ENCODE results near the gene CLDN9.
A peak's percentile ranks its signal among the peaks of the same experiment; 100 is the strongest.

CLDN9 gene

GRCh38 chr16:3059041-3059722, 46.5 kb downstream of the CLDN9 start (continued):
- TF ChIP-seq ZNF394 (tag by site-specific recombination; IDR thresholded peaks at IDR 0.05; ENCODE audit: borderline replicate concordance): no peak
- no peak for TF ChIP-seq ZNF202 (tag by site-specific recombination; IDR thresholded peaks at IDR 0.05; ENCODE audit: borderline replicate concordance)
- peak; percentile 73 for TF ChIP-seq ZBTB26 (tag by site-specific recombination; optimal IDR thresholded peaks at IDR 0.05)
- TF ChIP-seq ZBTB44 (tag by site-specific recombination; IDR thresholded peaks at IDR 0.05): peak; percentile 28; the same call in 1 of the 2 replicates
- TF ChIP-seq ZNF558 (tag by site-specific recombination; IDR thresholded peaks at IDR 0.05): no peak
- no peak for TF ChIP-seq ZNF791 (tag by site-specific recombination; IDR thresholded peaks at IDR 0.05)
- no peak for TF ChIP-seq SCRT1 (tag by site-specific recombination; IDR thresholded peaks at IDR 0.05; ENCODE audit: borderline replicate concordance)
- no peak; the same call in 1 of the 2 replicates for TF ChIP-seq ZNF449 (tag by site-specific recombination; IDR thresholded peaks at IDR 0.05)
- TF ChIP-seq ZNF23 (tag by site-specific recombination; IDR thresholded peaks at IDR 0.05; ENCODE audit: borderline replicate concordance): no peak
- TF ChIP-seq ZNF830 (tag by site-specific recombination; IDR thresholded peaks at IDR 0.05; ENCODE audit: low read depth): no peak
- TF ChIP-seq ZNF239 (tag by site-specific recombination; IDR thresholded peaks at IDR 0.05): no peak
- no peak for TF ChIP-seq ZNF610 (tag by site-specific recombination; IDR thresholded peaks at IDR 0.05; ENCODE audit: borderline replicate concordance)
- no peak for TF ChIP-seq ZNF426 (tag by site-specific recombination; IDR thresholded peaks at IDR 0.05)
- TF ChIP-seq ZNF701 (tag by site-specific recombination; IDR thresholded peaks at IDR 0.05): no peak
- TF ChIP-seq ELK4 (IDR thresholded peaks at IDR 0.05; ENCODE audit: borderline replicate concordance, low read depth, low read length): no peak
- no peak for TF ChIP-seq ZNF214 (tag by site-specific recombination; IDR thresholded peaks at IDR 0.05; ENCODE audit: borderline replicate concordance)
- no peak for TF ChIP-seq ZNF555 (tag by site-specific recombination; conservative IDR thresholded peaks at IDR 0.05)
- no peak for TF ChIP-seq GLI2 (tag by site-specific recombination; IDR thresholded peaks at IDR 0.05; ENCODE audit: borderline replicate concordance, low read depth)
- no peak for TF ChIP-seq ZNF560 (tag by site-specific recombination; IDR thresholded peaks at IDR 0.05; ENCODE audit: borderline replicate concordance)
- TF ChIP-seq RBAK (tag by site-specific recombination; IDR thresholded peaks at IDR 0.05): no peak
- peak; percentile 93 for TF ChIP-seq ZIC2 (tag by site-specific recombination; IDR thresholded peaks at IDR 0.05)
- TF ChIP-seq ZBTB21 (tag by site-specific recombination; IDR thresholded peaks at IDR 0.05): no peak
- no peak for TF ChIP-seq ZSCAN23 (tag by site-specific recombination; IDR thresholded peaks at IDR 0.05)
- 0 out of 2 replicates have a peak, but pooled peaks have one; percentile 57 for TF ChIP-seq ZBTB7A (tag by site-specific recombination; IDR thresholded peaks at IDR 0.05; ENCODE audit: low read depth)
- TF ChIP-seq WT1 (tag by site-specific recombination; IDR thresholded peaks at IDR 0.05): no peak
- no peak for TF ChIP-seq MZF1 (tag by site-specific recombination; IDR thresholded peaks at IDR 0.05; ENCODE audit: borderline replicate concordance)
- no peak for TF ChIP-seq ZBTB1 (tag by site-specific recombination; IDR thresholded peaks at IDR 0.05)
- no peak for TF ChIP-seq ZNF174 (tag by site-specific recombination; IDR thresholded peaks at IDR 0.05)
- no peak for TF ChIP-seq ZNF121 (tag by site-specific recombination; IDR thresholded peaks at IDR 0.05)
- no peak for TF ChIP-seq ZNF747 (tag by site-specific recombination; IDR thresholded peaks at IDR 0.05)
- TF ChIP-seq ZNF248 (tag by site-specific recombination; IDR thresholded peaks at IDR 0.05): no peak
- TF ChIP-seq YY2 (tag by site-specific recombination; IDR thresholded peaks at IDR 0.05): no peak
- peak; percentile 81 for TF ChIP-seq IKZF3 (tag by site-specific recombination; IDR thresholded peaks at IDR 0.05)
- TF ChIP-seq GFI1B (tag by site-specific recombination; IDR thresholded peaks at IDR 0.05): no peak
- no peak for TF ChIP-seq ZNF354C (tag by site-specific recombination; IDR thresholded peaks at IDR 0.05; ENCODE audit: borderline replicate concordance, low read depth)
- no peak for TF ChIP-seq ZNF169 (tag by site-specific recombination; IDR thresholded peaks at IDR 0.05)

All from HEK293 (cell line).